GM19324 (cell line): ENCODE data around the gene NTN4.
"Not testable (repeated sequence)": the region's sequence is repeated elsewhere in the genome, so short reads cannot be mapped to it uniquely, and the experiment has no call there.

ENCODE experiments used
- ATAC-seq: cut with Tn5 transposase; IDR thresholded peaks from one replicate; pipeline ENCODE4 v1.9.1; 2021; ENCODE audit warnings: mild to moderate bottlenecking, moderate library complexity; ENCODE audit not compliant: unreplicated experiment, low FRiP score

NTN4 gene

GRCh38 chr12:95790033-95790916 lies at the start of gene NTN4:
TSS of gene NTN4 (minus strand) at chr12:95790764. CDS start at chr12:95790309, 455 bp downstream.
- no peak for ATAC-seq

- ATAC-seq: no peak
Measured at GRCh38 chr12:95838125-95838524, 47.6 kb upstream of the NTN4 start.

- no peak for ATAC-seq
Measured at GRCh38 chr12:95837240-95838038, 46.9 kb upstream of the NTN4 start.

DNA sequence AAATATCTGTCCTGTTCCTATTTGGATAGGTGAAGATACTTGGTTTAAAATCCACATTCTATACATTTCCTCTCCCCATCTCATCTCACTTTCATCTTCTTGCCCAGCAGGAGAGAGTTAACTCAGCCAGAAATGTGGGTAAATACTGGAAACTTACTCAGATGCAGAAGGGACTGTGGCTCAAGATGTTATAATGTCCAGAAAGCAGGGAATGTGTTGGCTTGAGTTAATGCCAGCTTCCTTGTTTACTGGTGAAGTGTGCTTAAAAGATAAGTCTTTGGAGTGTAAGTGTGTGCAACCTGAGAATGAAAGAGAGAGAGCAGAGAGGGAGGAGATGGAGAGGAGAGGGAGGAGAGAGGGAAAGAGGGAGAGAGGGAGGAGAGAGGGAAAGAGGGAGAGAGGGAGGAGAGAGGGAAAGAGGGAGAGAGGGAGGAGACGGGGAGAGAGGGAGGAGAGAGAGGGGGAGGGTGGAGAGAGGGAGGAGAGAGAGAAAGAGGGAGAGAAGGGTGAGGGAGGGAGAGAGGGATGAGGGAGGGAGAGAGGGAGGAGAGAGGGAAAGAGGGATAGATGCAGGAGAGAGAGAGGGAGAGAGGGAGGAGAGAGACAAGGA lies 46.2 kb upstream of the NTN4 start:
- ATAC-seq: no peak

DNA sequence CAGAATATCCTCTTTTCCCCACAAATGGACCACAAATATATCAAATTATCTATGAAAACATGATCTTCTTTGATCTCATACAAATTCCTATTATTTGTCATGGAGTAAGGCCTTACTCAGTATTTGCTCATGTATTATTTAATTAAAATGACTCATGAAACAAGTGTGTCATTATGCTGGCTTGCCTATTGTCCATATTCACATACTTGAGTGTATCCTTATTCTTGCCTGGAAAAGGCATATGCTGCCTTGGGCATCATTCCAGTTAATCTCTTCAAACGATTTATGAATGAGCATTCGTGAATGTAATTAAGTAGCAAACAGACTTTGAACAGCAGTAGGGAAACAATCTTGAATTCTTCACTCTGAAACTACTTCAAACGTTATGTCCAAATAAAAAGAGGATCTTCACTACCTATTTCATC lies 45.6 kb upstream of the NTN4 start:
- no peak for ATAC-seq

DNA sequence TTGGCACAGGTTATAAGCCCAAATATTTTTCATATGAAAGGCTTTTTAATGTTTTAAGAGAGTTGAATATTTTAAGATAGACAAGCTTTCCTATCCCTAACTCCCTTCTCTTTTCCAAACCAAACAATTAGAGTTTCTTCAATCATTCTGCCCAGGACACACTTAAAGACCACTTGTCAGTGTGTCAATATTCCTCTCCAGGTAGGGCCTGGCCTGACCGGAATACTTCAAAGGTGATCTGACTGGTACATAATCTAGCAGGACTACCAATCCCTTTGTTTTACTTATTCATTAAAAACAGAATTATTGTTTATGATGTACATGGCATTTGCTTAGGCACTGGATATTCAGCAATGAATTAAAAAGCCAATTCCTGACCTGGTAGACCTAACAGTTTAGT lies 44.0 kb upstream of the NTN4 start:
- no peak for ATAC-seq

- ATAC-seq: no peak
Measured at GRCh38 chr12:95830335-95831089, 39.9 kb upstream of the NTN4 start.

DNA sequence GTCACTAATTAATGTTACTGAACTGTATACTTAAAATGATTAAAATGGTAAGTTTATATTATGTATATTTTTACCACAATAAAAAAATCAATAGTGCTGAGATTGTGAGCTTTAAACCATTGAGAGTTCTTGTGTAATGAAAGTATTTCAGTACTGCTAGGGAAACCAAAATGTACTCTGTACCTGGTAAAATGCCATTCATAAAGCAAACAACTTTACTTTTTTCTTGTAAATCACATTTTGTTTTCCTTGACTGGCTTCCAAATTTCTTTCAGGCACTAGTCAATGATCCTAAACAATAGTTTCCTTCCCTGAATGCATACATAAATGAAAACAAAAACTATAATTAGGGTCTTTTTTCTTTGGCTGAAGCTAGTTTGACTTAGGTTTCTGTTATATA lies 38.8 kb upstream of the NTN4 start:
- no peak for ATAC-seq

- no peak for ATAC-seq
Measured at GRCh38 chr12:95820096-95820703, 29.6 kb upstream of the NTN4 start.

DNA sequence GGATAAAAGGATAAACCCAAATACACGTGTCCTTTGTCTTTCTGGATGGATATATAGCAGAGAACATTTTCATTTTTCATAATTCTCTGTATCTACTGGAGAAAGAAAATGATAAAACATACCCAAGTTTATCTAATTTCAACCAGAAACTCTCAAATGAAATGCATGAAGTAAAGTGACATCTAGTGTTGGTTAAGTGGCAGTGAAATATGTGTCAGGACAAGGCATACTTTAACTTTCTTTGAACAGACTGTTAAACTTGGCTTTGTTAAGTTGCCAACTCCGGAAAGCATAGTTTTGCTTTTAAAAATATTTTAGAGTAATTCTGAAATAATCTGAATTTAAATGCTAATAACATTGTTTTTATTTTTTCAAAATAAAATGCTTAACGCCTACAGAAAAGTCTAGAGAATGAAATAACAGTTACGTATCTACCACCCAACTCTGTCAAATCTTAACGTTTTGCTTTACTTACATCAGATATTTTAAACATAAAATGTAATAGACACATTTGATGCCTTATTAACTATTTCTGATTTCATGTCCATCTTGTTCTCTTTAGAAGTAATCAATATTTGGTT lies 25.2 kb upstream of the NTN4 start:
- ATAC-seq: no peak

- ATAC-seq: not testable (repeated sequence)
Measured at GRCh38 chr12:95812155-95812554, 21.6 kb upstream of the NTN4 start.

DNA sequence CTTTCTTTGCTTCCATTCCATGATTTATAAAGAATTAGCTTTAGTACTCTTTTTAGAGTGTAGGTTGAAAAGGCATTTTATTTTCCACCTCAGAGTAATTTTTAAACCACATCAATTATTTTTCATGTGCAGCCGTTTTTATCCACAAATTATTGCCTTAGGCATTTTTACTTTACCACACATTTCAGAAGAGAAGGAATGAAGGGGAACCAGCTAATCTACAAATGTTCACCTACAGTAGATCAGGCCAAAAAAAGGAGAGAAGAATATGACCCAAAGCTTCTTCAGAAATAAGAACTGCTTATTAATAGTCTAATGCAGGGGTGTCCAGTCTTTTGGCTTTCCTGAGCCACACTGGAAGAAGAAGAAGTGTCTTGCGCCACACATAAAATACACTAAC lies 19.8 kb upstream of the NTN4 start:
- ATAC-seq: no peak

DNA sequence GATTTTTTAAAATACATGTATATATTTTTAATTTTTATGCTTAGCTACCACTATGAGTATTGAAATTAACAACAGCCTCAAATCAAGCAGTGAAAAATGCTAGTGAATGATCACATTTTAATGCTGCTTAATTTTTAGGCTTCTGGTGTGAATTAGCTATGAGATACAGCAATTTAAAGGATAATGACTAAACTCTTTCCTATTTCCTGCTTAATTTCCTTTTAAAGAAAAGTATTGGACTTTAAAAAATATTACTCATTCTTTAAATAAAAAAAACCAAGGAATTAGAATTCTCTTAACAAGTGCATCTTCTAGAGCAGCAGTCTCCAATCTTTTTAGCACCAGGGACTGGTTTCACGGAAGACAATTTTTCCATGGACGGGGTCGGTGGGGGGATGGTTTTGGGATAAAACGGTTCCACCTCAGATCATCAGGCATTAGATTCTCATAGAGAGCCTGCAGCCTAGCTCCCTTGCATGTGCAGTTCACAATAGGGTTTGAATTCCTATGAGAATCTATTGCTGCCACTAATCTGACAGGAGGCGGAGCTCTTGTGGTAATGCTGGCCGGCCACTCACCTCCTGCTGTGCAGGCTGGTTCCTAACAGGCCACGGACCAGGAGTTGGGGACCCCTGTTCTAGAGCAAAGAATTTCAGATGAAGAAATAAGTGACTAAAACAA lies 18.6 kb upstream of the NTN4 start:
- no peak for ATAC-seq

DNA sequence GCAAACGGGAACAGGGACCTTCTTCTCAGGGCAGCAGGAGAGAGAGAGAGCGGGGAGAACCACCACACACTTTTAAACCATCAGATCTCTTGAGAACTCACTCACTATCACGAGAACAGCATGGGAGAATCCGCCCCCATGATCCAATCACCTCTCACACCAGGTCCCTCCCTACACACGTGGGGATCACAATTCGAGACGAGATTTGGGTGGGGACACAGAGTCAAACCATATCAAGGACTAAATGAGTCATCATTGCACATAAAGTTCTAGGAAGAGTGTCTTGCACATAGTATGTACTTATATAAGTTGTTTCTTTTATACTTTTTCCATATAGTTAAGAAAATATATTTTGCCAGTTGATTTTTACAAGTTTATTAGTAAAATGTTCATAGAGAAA lies 17.6 kb upstream of the NTN4 start:
- ATAC-seq: no peak

DNA sequence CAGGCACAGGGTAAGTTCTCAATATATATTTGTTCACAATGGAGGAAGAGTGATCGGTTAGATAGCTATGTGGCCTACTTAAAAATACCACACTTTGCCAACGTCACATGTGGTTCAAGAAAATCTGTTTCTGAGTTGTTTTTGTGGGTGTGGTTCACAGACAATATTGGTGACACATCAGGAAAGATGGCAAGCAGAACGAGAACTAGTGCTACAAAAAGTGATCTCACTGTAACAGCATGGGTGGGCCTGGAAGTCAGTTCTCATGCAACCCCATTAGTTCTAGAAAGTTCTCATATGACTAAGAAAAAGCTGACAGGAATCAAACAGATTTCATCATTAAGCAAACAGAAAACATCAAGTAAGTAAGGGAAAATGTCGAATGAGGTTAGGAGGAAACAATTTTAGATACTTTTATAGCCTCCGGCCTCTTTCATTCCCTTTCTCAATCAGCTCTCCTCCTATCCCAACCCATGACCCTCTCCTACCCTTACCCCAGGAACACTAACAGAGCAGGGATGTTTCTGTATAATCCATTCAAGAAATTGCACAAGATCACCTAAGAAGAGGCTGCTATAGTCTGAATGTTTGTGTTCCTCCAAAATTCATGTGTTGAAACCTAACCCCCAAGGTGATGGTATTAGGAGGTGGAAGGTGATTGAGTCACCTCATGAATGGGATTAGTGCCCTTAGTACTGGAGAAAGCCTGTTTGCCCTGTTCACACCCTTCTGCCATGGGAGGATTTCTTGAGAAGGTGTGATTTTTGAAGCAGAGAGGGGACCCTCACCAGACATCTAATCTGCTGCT lies 15.5 kb upstream of the NTN4 start:
- no peak for ATAC-seq

GRCh38 chr12:95804291-95804690 lies 13.7 kb upstream of the NTN4 start:
- ATAC-seq: no peak

GRCh38 chr12:95803817-95804216 lies 13.3 kb upstream of the NTN4 start:
- no peak for ATAC-seq

DNA sequence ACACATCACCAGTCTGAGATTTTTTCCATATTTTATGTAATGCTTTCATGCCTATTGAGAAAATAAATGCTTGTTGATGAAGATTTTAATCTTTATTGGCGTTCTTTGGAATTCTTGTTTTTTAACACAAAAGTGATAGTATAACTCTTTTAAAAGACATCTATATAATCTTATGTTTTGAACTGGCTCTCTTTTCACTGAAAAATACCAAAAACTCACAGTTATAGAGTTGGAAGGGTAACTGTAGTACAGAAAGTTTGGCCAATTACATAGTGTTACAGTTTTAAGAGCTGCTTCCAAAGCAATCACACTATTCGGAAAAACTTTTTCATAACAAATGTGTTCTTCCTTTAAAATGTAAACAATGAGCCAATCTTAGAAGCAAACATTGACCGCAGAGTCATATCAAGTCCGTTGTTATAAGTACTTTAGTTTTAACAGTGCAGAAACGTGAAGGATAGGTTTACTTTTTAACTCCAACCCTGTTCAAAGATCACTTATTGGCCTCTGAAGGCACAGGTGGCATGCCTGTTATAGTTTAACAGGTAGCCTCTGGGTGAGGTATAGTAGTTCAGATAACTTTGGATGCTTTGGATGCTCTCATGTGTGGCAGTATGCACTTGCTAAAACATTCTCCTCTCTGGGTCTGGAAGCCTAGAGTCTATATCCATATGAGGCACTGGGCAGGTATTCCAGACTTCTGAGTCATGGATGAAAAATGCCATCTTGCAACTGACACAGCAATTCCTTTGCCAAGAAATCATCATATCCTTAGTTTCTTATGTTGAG lies 12.1 kb upstream of the NTN4 start:
- ATAC-seq: no peak
